HCT116 (cell line): ENCODE results near the gene OPN5. TPM values are rescaled to one million over a fixed set of nuclear protein-coding genes. Genes with fewer than 3 reads are reported as not detected.
"Not testable (repeated sequence)": the region's sequence is repeated elsewhere in the genome, so short reads cannot be mapped to it uniquely, and the experiment has no call there.

ENCODE experiments used
- ATAC-seq: fragments of 200-7000 bp; cut with Tn5 transposase; 2 replicates; pipeline ENCODE4 v1.9.1; 2020; ENCODE audit warnings: mild to moderate bottlenecking, moderate library complexity
- BruUV-seq: library from RNA; stranded (reverse); fragments of 400-500 nt; replicated peaks from 2 replicates; lab custom pipeline; 2021; lab: Mats Ljungman, UMichigan
- CTCF ChIA-PET: fragments of 300-600 bp; sonication (Branson Sonifier 250); formaldehyde crosslinking; loops from one replicate; lab custom pipeline; 2021; ENCODE audit warnings: antibody characterized with exemption; lab: Charles Lee
- POLR2A ChIA-PET: fragments of 300-600, 350-600 bp; sonication (Branson Sonifier 250); formaldehyde crosslinking; loops from one replicate; lab custom pipeline; 2021; ENCODE audit warnings: antibody characterized with exemption; lab: Charles Lee
- RAD21 ChIA-PET, 2 experiments: fragments of 300-600 bp; sonication (Branson Sonifier 250); formaldehyde crosslinking; loops; one replicate each; lab custom pipeline; 2023; ENCODE audit warnings: low total read pairs in 2 of 2; ENCODE audit not compliant: uncharacterized antibody in 2 of 2, unreplicated experiment in 2 of 2, low non-redundant PET in 1 of 2; lab: Charles Lee
- DNase-seq: peaks from one replicate; pipeline ENCODE4 v3.0.0-alpha.2; 2010; ENCODE audit warnings: low read depth, low spot score
- H2AFZ ChIP-seq: fragments of 200-600 bp; shearing (Covaris generic), sonication (generic); 2 replicates; pipeline ENCODE4 v1.6.1; 2017; ENCODE audit warnings: low read depth, mixed run types, mixed read lengths, antibody characterized with exemption, low read length; ENCODE audit not compliant: poor library complexity, severe bottlenecking
- H3K27ac ChIP-seq: 2 replicates; pipeline ENCODE4 v1.5.1; 2012; ENCODE audit warnings: low read depth, low read length
- H3K27me3 ChIP-seq: fragments of 200-600 bp; sonication (generic); 2 replicates; pipeline ENCODE4 v1.6.1; 2016; ENCODE audit warnings: mixed run types, low read length, mixed read lengths; ENCODE audit not compliant: insufficient read depth
- H3K36me3 ChIP-seq, 2 experiments: fragments of 200-500 bp in 1 of 2; fragments of 200-600 bp in 1 of 2; sonication (Bioruptor generic) in 1 of 2; sonication (generic) in 1 of 2; 2 replicates each; pipeline versions ENCODE4 v1.5.1 to v1.6.1; 2014 to 2016; ENCODE audit warnings: low read length in 2 of 2, inconsistent platforms in 1 of 2, mixed read lengths in 1 of 2, mixed run types in 1 of 2; ENCODE audit not compliant: insufficient read depth in 2 of 2, control insufficient read depth in 1 of 2
- H3K4me1 ChIP-seq, 2 experiments: fragments of 200-600 bp in 1 of 2; sonication (generic) in 1 of 2; 2 replicates each; pipeline versions ENCODE4 v1.5.1 to v1.6.1; 2012 to 2017; ENCODE audit warnings: low read length in 2 of 2, inconsistent platforms in 1 of 2, mild to moderate bottlenecking in 1 of 2, mixed read lengths in 1 of 2, mixed run types in 1 of 2, moderate library complexity in 1 of 2; ENCODE audit not compliant: insufficient read depth in 2 of 2, control insufficient read depth in 1 of 2
- H3K4me2 ChIP-seq: fragments of 200-600 bp; sonication (generic); 2 replicates; pipeline ENCODE4 v1.6.1; 2017; ENCODE audit warnings: mixed run types, low read length, mixed read lengths
- H3K4me3 ChIP-seq, 2 experiments: fragments of 200-600 bp in 1 of 2; sonication (generic) in 1 of 2; replicated peaks in 1 of 2; 2 replicates each; pipeline ENCODE4 v1.5.1; 2011 to 2016; ENCODE audit warnings: low read length in 2 of 2, control low read depth in 1 of 2, low read depth in 1 of 2, mild to moderate bottlenecking in 1 of 2, mixed read lengths in 1 of 2, mixed run types in 1 of 2
- H3K79me2 ChIP-seq: fragments of 200-600 bp; sonication (generic); 2 replicates; pipeline ENCODE4 v1.6.1; 2017; ENCODE audit warnings: mild to moderate bottlenecking, mixed run types, low read length, moderate library complexity, mixed read lengths; ENCODE audit not compliant: insufficient read depth
- H3K9ac ChIP-seq: fragments of 200-600 bp; sonication (generic); 2 replicates; pipeline ENCODE4 v1.6.1; 2016; ENCODE audit warnings: low read length, mixed read lengths
- H3K9me2 ChIP-seq: fragments of 200-600 bp; sonication (generic), shearing (Covaris generic); 2 replicates; pipeline ENCODE4 v1.6.1; 2017; ENCODE audit warnings: mixed run types, mild to moderate bottlenecking, moderate library complexity; ENCODE audit not compliant: insufficient read depth
- H3K9me3 ChIP-seq, 2 experiments: fragments of 200-500 bp in 1 of 2; fragments of 200-600 bp in 1 of 2; sonication (Bioruptor generic) in 1 of 2; sonication (generic) in 1 of 2; 2 replicates each; pipeline ENCODE4 v1.6.1; 2014 to 2017; ENCODE audit warnings: low read length in 2 of 2, mixed read lengths in 2 of 2, inconsistent platforms in 1 of 2, low read depth in 1 of 2, mild to moderate bottlenecking in 1 of 2, mixed run types in 1 of 2, moderate library complexity in 1 of 2; ENCODE audit not compliant: control insufficient read depth in 1 of 2, insufficient read depth in 1 of 2
- H4K20me1 ChIP-seq: fragments of 200-600 bp; sonication (generic), shearing (Covaris generic); 2 replicates; pipeline ENCODE4 v1.6.1; 2017; ENCODE audit warnings: mixed run types, mild to moderate bottlenecking, moderate library complexity; ENCODE audit not compliant: insufficient read depth
- CEBPB ChIP-seq: IDR thresholded peaks from 2 replicates; pipeline ENCODE4 v1.6.1; 2012; ENCODE audit warnings: low read depth
- POLR2AphosphoS5 ChIP-seq: IDR thresholded peaks from 2 replicates; pipeline ENCODE4 v1.6.1; 2011; ENCODE audit warnings: mild to moderate bottlenecking, low read depth, low read length, moderate library complexity
- SIN3A ChIP-seq: IDR thresholded peaks from 2 replicates; pipeline ENCODE4 v1.6.1; 2012; ENCODE audit warnings: low read depth
- SRF ChIP-seq: IDR thresholded peaks from 2 replicates; pipeline ENCODE4 v1.6.1; 2012; ENCODE audit warnings: low read depth
- TCF7L2 ChIP-seq: IDR thresholded peaks from 2 replicates; pipeline ENCODE4 v1.7.0; 2011; ENCODE audit warnings: borderline replicate concordance, inconsistent platforms; ENCODE audit not compliant: insufficient read depth, insufficient read length; ENCODE audit errors: extremely low read depth
- intact Hi-C: fragments of 100-400 bp; cut with micrococcal nuclease; formaldehyde crosslinking; loops from 2 replicates; pipeline ENCODE4 v1.10.0; 2022
- total RNA-seq: library from RNA; stranded (reverse); gene quantifications from one replicate; pipeline ENCODE4 v1.2.1, GENCODE V29; 2021; ENCODE audit not compliant: unreplicated experiment
- TF ChIP-seq, protein P1 (sequence below): IDR thresholded peaks from 2 replicates; pipeline ENCODE4 v1.6.1; 2011; ENCODE audit warnings: mild to moderate bottlenecking, low read length, moderate library complexity; ENCODE audit not compliant: insufficient replicate concordance; ENCODE audit errors: extremely low read depth

OPN5 gene
- total RNA-seq, 1 experiment from 2014 or later: not detected

DNA sequence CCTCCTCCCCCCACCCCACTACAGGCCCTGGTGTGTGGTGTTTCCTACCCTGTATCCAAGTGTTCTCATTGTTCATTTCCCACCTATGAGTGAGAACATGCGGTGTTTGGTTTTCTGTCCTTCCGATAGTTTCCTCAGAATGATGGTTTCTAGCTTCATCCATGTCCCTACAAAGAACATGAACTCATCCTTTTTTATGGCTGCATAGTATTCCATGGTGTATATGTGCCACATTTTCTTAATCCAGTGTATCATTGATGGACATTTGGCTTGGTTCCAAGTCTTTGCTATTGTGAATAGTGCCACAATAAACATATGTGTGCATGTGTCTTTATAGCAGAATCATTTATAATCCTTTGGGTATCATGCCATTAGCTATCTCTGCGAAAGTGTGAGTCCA is 36.6 kb upstream of the OPN5 start:
- H3K9me3 ChIP-seq, H3K36me3 ChIP-seq, H3K27ac ChIP-seq, DNase-seq, POLR2A ChIA-PET, ATAC-seq, CTCF ChIA-PET, H3K27me3 ChIP-seq, H3K4me3 ChIP-seq, H3K9me2 ChIP-seq, RAD21 ChIA-PET, H3K4me2 ChIP-seq, H3K4me1 ChIP-seq, H3K9ac ChIP-seq, H3K79me2 ChIP-seq, intact Hi-C loops, H2AFZ ChIP-seq, H4K20me1 ChIP-seq, BruUV-seq: not testable (repeated sequence)

DNA sequence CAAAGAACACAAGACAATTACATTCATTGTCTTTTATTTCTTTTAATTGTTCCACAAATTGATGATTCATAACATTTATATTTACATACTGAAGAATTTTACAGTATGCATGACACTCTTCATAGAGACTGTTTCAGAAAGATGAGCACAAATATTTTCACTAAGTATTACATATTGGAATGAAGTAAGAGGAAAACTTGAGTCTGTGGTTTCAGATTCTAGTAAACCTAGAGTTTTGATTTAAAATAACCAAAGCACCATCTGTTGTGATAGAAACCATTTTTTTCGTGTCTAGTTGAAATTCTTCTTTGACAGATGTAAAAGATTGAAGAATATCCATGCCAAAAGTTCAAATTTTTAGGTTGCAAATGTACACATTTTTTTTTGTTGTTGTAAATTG is 32.1 kb upstream of the OPN5 start:
- POLR2A ChIA-PET: no interaction called here
- no TSS peak for BruUV-seq

More for the DNA sequence above, 32.1 kb upstream of the OPN5 start:
- no peaks in the 10 kb centered on the region for H3K9me2 ChIP-seq
- no peaks in the 10 kb centered on the region for H4K20me1 ChIP-seq
- no peak overlapping the region for H3K4me2 ChIP-seq
- H3K79me2 ChIP-seq: no peaks in the 10 kb centered on the region
- H3K9ac ChIP-seq: no peak overlapping the region
- H3K27me3 ChIP-seq: no peaks in the 10 kb centered on the region
- CTCF ChIA-PET: no interaction called here
- peaks cover 0 to 3% of the 10 kb centered on the region in 2 experiments; a peak in 1 of 4 replicates for H3K4me1 ChIP-seq
- ATAC-seq (no peak), DNase-seq (no peak)
- RAD21 ChIA-PET: no interaction called here
- no peak overlapping the region for H2AFZ ChIP-seq
- H3K36me3 ChIP-seq: no peaks in the 10 kb centered on the region
- no peak for TF ChIP-seq SIN3A
- no peak for TF ChIP-seq POLR2AphosphoS5
- TF ChIP-seq CEBPB: no peak
- TF ChIP-seq, protein P1, sequence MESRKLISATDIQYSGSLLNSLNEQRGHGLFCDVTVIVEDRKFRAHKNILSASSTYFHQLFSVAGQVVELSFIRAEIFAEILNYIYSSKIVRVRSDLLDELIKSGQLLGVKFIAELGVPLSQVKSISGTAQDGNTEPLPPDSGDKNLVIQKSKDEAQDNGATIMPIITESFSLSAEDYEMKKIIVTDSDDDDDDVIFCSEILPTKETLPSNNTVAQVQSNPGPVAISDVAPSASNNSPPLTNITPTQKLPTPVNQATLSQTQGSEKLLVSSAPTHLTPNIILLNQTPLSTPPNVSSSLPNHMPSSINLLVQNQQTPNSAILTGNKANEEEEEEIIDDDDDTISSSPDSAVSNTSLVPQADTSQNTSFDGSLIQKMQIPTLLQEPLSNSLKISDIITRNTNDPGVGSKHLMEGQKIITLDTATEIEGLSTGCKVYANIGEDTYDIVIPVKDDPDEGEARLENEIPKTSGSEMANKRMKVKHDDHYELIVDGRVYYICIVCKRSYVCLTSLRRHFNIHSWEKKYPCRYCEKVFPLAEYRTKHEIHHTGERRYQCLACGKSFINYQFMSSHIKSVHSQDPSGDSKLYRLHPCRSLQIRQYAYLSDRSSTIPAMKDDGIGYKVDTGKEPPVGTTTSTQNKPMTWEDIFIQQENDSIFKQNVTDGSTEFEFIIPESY: no peak
- no peak for TF ChIP-seq SRF
- no peak for TF ChIP-seq TCF7L2
- no peaks in the 10 kb centered on the region for H3K9me3 ChIP-seq
- intact Hi-C loops: no loop called here
- H3K27ac ChIP-seq: no peak overlapping the region
- H3K4me3 ChIP-seq: no peak overlapping the region
